GM06990 (cell line): Measurements from ENCODE around the gene GJD3.
"Not testable (repeated sequence)": the region's sequence is repeated elsewhere in the genome, so short reads cannot be mapped to it uniquely, and the experiment has no call there.

ENCODE experiments used
- DNase-seq: peaks from one replicate; pipeline ENCODE4 v3.0.0-alpha.2; 2011; ENCODE audit not compliant: insufficient read length; ENCODE audit errors: extremely low read depth
- H3K27me3 ChIP-seq: replicated peaks from 2 replicates; pipeline ENCODE4 v1.6.0; 2011; ENCODE audit warnings: low read length; ENCODE audit not compliant: control insufficient read depth, insufficient read depth
- H3K36me3 ChIP-seq: 2 replicates; pipeline ENCODE4 v1.5.1; 2011; ENCODE audit warnings: low read length; ENCODE audit not compliant: control insufficient read depth, insufficient read depth
- H3K4me3 ChIP-seq: replicated peaks from 2 replicates; pipeline ENCODE4 v1.5.1; 2011; ENCODE audit warnings: low read depth, mild to moderate bottlenecking, control low read depth, low read length
- TF ChIP-seq, protein P1 (sequence below): IDR thresholded peaks from 2 replicates; pipeline ENCODE4 v1.5.1; 2011; ENCODE audit warnings: low read length, control low read depth, mild to moderate bottlenecking, inconsistent platforms; ENCODE audit not compliant: insufficient read depth, poor library complexity, severe bottlenecking

The GJD3 gene

DNA sequence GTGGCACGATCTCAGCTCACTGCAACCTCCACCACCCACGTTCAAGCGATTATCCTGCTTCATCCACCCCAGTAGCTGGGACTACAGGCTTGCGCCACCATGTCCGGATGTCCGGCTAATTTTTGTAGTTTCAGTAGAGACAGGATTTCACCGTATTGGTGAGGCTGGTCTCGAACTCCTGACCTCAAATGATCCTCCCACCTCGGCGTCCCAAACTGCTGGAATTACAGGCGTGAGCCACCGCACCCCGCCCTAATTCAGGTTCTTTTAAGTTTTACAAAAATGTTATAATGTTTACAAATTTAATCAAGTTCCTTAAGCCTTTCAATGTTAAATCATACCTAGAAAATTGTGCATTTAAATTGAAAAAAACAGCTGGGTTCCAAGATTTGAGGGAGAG, 13.3 kb upstream of the GJD3 start:
- DNase-seq: no peak
- Histone ChIP-seq H3K4me3 (no peak overlapping the region), H3K36me3 (no peaks in the 10 kb centered on the region), H3K27me3 (no peaks in the 10 kb centered on the region)
- TF ChIP-seq, protein P1, sequence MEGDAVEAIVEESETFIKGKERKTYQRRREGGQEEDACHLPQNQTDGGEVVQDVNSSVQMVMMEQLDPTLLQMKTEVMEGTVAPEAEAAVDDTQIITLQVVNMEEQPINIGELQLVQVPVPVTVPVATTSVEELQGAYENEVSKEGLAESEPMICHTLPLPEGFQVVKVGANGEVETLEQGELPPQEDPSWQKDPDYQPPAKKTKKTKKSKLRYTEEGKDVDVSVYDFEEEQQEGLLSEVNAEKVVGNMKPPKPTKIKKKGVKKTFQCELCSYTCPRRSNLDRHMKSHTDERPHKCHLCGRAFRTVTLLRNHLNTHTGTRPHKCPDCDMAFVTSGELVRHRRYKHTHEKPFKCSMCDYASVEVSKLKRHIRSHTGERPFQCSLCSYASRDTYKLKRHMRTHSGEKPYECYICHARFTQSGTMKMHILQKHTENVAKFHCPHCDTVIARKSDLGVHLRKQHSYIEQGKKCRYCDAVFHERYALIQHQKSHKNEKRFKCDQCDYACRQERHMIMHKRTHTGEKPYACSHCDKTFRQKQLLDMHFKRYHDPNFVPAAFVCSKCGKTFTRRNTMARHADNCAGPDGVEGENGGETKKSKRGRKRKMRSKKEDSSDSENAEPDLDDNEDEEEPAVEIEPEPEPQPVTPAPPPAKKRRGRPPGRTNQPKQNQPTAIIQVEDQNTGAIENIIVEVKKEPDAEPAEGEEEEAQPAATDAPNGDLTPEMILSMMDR: no peak

DNA sequence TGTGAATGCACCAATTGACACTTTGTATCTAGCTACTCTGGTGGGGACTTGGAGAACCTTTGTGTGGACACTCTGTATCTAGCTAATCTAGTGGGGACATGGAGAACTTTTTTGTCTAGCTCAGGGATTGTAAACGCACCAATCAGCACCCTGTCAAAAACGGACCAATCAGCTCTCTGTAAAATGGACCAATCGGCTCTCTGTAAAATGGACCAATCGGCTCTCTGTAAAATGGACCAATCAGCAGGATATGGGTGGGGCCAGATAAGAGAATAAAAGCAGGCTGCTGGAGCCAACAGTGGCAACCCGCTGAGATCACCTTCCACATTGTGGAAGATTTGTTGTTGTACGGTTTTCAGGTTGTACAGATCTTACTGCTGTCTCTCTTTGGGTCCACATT, 12.0 kb upstream of the GJD3 start:
- H3K27me3 ChIP-seq, DNase-seq, H3K36me3 ChIP-seq, H3K4me3 ChIP-seq: not testable (repeated sequence)

DNA sequence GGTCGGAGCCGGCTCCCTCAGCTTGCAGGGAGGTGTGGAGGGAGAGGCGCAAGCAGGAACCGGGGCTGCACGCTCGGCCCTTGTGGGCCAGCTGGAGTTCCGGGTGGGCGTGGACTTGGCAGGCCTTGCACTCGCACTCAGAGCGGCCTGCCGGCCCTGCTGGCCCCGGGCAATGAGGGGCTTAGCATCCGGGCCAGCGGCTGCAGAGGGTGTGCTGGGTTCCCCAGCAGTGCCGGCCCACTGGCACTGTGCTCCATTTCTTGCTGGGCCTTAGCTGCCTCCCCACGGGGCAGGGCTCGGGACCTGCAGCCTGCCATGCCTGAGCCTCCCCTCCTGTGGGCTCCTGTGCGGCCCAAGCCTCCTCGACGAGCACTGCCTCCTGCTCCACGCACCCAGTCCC, 11.2 kb upstream of the GJD3 start:
- not testable (repeated sequence) for H3K36me3 ChIP-seq, H3K27me3 ChIP-seq, DNase-seq, H3K4me3 ChIP-seq

DNA sequence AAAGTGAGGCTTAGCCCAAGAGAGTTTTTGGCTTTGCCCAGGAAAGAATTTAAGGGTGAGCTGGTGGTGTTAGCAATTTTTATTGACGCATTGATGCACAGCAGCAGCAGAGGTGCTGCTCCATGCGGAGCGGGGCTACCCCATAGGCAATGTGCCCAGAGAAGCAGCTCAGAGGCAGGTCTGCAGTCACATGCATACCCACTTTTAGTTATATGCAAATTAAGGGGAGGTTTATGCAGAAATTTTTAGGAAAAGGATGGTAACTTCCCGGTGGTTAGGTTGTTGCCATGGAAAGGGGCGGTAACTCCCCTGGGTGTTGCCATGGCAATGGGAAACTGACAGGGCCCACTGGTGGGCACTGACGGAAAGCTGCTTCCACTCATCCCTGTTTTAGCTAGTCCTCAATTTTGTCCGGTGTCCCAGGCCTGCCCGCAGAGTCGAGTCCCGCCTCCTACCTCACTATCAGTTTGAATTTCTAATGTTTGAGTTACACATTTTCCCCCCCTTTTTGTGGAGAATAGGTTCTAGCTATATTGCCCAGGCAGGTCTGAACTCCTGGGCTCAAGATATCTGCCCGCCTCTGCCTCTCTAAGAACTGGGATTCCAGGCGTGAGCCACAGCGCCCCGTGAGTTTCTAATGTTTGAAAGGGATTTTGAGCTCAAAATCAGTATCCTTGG, 10.4 kb upstream of the GJD3 start:
- no peaks in the 10 kb centered on the region for H3K27me3 ChIP-seq
- DNase-seq: no peak
- no peak overlapping the region for H3K4me3 ChIP-seq
- H3K36me3 ChIP-seq: no peaks in the 10 kb centered on the region
- TF ChIP-seq, protein P1: no peak

DNA sequence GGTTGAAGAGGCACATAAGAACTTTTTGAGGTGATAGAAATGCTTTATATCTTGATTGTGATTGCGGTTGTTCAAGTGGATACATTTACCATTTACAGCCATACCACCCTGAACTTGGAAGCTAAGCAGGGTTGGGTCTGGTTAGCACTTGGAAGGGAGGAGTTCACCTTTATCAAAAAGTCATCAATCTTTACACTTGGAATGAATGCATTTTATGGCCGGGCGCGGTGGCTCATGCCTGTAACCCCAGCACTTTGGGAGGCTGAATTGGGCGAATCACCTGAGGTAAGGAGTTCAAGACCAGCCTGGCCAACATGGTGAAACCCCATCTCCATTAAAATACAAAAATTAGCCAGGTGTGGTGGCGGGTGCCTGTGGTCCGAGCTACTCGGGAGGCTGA, 9.5 kb upstream of the GJD3 start:
- Histone ChIP-seq H3K27me3 (no peaks in the 10 kb centered on the region), H3K4me3 (no peak overlapping the region), H3K36me3 (no peaks in the 10 kb centered on the region)
- DNase-seq: no peak
- TF ChIP-seq, protein P1: no peak

DNA sequence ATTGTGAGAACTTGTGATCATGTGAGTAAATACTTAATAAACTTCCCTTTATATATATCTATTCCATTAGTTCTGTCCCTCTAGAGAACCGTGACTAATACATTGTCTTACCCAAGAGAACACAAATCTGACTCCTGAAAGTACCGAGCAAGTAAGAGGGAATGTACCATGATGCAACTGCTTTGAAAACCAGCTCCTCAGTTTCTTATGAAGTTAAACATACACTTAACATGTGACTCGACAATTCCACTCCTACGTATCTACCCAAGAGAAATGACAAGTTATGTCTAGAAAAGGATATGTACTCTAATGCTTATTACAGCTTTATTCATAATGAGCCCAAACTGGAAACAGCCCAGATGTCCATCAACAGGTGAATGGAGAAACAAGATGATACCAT, 8.8 kb upstream of the GJD3 start:
- DNase-seq: no peak
- Histone ChIP-seq H3K4me3 (no peak overlapping the region), H3K36me3 (no peaks in the 10 kb centered on the region), H3K27me3 (no peaks in the 10 kb centered on the region)
- TF ChIP-seq, protein P1: no peak

DNA sequence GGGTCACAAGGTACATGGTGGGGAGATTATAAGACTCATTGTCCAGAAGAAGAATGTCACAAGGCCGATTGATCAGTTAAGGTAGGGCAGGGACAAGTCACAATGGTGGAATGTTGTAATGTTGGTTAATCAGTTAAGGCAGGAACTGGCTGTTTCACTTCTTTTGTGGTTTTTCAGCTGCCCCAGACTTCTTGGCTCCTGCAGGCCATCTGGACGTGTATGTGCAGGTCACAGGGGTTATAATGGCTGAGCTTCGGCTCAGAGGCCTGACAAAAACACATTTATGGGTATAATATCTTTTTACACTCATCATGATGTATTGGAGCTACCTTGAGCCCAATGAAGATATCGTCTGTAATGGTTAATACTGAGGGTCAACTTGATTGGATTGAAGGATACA, 8.1 kb upstream of the GJD3 start:
- H3K36me3 ChIP-seq, H3K27me3 ChIP-seq, DNase-seq, H3K4me3 ChIP-seq: not testable (repeated sequence)
